Nucleus accumbens (tissue), 56 donors: Measurements from ENCODE around the gene KLHL21.
"Not testable (repeated sequence)": the region's sequence is repeated elsewhere in the genome, so short reads cannot be mapped to it uniquely, and the experiment has no call there.

Experiments used
- DNase-seq, 56 donors: peaks; one replicate each; lab custom pipeline; 2025; lab: John Stamatoyannopoulos, UW

KLHL21 gene

GRCh38 chr1:6602669-6603237 lies at the start of gene KLHL21:
TSS of gene KLHL21 (minus strand) at chr1:6602869. CDS start at chr1:6602817, 52 bp downstream.
- peak; percentile 44 to 94 (median 86) for DNase-seq

DNA sequence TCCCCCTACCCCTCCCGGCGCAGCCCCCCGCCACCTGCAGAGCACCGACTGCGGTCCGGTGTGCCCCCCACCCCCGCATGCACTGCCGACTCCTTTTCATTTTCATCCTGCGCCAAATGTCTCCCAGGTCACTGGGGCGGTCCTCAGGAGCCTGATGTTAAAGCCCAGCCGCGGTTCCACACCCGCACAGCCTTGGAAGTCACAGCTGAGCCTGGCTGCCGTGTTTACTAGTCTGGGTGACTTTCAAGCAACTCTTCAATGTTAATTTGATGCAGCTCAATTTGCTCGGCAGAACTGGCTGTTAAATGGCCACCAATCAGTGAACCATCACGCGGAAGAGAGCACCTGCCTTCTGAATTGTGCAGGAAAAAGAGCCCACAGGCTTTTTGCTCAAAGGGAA lies 49.2 kb upstream of the KLHL21 start:
- DNase-seq, result no peak

DNA sequence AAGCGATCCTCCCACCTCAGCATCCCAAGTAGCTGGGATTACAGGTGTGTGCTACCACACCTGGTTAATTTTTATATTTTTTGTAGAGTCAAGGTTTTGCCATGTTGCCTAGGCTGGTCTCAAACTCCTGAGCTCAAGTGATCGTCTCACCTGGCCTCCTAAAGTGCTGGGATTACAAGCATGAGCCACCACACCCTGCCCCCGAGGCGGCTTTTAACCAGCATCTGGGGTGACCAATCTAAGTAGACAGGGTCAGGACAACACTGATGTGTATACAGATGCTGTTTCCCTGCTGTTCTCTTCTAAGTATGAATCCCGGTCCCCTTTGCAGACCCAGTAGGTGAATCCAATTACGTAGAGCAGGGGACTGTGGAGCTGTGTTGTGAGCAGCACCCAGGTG lies 45.9 kb upstream of the KLHL21 start:
- DNase-seq, result no peak

DNA sequence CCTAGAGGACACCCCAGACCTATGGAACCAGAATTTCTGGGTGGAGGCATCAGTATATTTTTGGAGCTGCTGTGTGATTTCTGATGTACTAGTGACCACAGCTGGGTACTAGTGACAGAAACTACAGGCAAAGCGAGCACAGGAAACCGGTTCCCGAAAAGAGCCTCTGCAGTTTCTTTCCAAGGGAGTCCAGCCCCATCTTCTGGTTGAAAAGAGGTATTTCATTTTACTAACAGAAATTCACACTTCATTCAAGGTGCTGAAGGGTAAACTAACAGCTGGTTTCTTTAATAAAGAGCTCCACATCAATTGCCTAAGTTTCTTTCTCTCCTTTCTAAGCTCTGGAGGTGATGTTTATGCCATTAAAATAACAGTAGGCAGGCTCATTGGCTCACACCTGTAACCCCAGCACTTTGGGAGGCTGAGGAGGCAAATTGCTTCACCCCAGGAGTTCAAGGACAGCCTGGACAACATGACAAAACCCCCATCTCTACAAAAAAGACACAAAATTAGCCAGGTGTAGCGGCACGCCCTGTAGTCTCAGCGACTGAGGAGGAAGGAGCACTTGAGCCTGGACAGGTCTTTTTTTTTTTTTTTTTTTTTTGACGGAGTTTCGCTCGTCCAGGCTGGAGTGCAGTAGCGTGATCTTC lies 44.0 kb upstream of the KLHL21 start:
- peak in 7 of 56 donors; percentile 1 to 35 (median 7) for DNase-seq

DNA sequence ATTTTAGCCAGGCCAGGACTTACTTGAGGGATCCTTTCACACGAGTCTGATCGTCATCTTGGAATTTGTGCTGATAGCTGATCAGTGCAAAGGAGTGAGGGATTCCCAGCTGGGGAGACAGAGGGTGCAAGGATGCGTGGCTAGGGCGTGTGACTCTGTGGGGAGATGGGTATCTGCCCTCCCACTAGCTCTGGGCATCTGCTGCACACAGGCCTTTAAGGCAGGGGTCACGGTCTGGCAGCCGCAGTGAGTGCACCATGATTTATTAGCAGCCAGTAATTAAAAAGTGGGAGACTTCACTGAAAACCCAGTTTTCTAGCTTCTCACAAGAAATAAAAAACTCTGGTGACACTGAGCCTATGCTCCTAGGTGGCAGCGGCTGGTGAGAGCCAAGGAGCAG lies 42.3 kb upstream of the KLHL21 start:
- no peak for DNase-seq

DNA sequence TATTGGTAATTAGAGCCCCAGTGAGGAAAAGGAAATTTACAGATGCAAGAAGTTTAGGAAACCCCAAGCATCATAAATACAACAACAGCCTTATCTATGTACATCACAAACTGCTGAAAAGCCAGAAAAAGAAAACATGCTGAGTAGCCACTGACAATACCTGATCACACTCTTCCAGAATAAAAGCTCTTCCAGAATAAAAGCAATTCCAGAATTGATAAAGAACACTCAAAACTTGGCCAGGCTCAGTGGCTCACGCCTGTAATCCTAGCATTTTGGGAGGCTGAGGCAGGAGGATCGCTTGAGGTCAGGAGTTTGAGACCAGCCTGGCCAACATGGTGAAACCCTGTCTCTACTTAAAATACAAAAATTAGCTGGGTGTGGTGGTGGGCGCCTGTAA lies 38.2 kb upstream of the KLHL21 start:
- DNase-seq, result not testable (repeated sequence)

DNA sequence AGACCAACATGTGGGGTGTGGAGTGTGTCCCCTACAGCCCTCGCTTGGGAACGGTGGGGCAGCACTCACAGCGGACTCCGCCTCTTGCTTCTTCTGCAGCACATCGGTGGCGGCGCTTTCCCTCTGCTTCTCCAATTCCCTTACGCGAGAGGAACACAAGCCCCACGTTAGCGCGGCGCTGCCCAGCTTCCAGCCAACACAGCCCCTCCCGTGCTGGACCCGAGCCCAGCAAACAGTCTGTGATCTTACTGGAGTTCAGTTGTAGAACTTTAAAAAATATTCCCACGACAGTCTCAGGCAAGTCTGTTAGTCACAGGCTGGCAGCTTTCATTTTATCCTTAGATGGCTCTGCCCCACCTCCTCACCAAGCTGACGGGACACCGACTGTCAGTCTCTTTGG lies 35.6 kb upstream of the KLHL21 start:
- peak in 40 of 56 donors; percentile 3 to 78 (median 38) for DNase-seq

DNA sequence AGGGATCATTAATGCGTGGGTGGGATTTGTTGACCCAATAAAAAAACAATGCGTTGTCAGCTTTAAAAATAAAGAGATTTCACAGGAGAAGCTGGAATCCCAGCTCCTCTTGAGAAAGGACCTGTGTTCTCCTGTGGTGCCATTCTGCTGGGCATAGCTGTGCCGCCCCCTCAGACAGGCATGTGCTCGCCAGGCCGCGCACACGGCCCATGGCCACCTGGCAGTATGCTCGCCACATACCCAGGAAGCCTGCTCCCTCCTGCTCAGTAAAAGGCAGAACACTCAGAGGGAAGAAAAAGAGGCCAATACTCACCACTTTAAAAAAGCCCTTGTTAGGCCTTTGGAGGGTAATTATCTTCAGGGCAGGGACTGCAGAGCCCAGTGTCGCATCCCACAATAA lies 35.1 kb upstream of the KLHL21 start:
- DNase-seq, result no peak

GRCh38 chr1:6636778-6637177 lies 34.1 kb upstream of the KLHL21 start:
- not testable (repeated sequence) for DNase-seq

GRCh38 chr1:6635910-6636760 lies 33.5 kb upstream of the KLHL21 start:
- DNase-seq, result no peak

- no peak for DNase-seq
These were observed 32.7 kb upstream of the KLHL21 start for GRCh38 chr1:6635161-6635909.

GRCh38 chr1:6634371-6635052 lies 31.8 kb upstream of the KLHL21 start:
- DNase-seq, result peak in 10 of 56 donors; percentile 4 to 41 (median 12)

- DNase-seq, result no peak
These were observed 30.2 kb upstream of the KLHL21 start for GRCh38 chr1:6632588-6633514.

- no peak for DNase-seq
These were observed 28.4 kb upstream of the KLHL21 start for GRCh38 chr1:6631058-6631457.

GRCh38 chr1:6630027-6630426 lies 27.4 kb upstream of the KLHL21 start:
- no peak for DNase-seq

DNA sequence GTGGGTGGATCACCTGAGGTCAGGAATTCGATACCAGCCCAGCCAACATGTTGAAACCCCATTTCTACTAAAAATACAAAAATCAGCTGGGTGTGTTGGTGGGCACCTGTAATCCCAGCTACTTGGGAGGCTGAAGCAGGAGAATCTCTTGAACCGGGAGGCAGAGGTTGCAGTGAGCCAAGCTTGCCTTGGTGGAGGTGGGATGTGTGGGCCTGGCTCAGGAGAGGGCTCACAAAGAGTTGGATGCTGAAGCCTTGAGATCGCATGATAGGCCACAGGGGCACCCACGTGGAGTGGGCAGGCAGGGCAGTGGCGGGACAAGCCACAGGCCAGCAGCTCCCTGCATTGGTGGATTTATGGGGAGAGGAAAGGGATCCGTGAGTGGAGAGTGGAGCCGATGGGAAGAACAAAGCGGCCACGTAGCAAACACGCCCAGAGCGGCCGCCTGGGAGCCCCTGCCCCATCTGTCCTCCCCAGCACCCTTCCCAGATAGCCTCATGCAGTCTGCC lies 26.4 kb upstream of the KLHL21 start:
- DNase-seq, result no peak

DNA sequence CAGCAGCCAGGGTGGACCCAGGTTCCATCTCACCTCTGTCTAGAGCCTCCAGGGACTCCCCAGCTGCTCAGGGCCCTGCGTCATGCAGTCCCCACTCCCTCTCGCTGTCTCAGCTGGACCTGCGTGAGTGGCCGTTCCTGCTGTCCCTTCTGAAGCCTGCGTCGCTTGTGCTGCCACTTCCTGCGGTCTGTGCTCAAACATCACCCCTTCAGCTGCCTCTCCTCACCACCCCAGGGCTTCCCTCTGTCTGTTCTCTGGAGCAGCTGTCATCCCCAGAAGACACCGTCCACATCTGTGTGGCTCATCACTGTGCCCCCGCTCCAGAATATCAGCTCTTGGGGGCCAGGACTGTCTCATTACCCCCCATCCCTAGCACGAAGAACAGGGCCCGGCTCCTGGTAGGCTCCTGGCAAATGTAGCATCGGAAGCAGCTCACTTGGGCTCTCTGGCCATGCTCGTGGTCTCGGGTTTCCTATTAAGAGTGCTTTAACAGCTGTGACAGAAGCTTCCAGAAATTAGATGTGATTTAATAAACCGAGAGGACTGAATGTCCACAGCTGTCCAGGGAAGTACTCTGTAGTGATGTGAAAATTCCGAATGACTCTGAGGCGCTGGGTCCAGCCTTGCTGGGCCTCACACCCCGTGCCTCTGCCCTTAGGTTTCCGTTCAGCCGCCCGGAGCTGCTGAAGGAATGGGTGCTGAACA lies 25.3 kb upstream of the KLHL21 start:
- no peak for DNase-seq

DNA sequence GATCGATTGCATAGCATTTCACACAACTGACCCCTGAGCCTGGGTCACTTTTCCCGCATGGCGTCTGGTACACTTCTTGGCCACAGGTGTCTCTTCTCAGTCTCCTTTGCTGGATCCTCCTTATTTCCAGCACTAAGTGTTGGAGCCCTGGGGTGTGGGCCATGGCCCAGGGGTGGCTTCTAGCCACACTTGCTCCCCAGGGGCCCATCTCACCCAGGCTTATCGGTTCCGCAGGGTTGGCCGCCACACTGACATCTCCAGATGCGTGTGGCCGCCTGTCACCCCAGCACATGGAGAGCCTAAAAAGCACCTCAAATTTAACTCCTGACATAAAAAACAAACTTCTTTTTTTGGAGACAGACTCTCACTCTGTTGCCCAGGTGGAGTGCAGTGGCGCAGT lies 24.4 kb upstream of the KLHL21 start:
- DNase-seq, result no peak
